ENCODE data around the gene HES3.

DNA sequence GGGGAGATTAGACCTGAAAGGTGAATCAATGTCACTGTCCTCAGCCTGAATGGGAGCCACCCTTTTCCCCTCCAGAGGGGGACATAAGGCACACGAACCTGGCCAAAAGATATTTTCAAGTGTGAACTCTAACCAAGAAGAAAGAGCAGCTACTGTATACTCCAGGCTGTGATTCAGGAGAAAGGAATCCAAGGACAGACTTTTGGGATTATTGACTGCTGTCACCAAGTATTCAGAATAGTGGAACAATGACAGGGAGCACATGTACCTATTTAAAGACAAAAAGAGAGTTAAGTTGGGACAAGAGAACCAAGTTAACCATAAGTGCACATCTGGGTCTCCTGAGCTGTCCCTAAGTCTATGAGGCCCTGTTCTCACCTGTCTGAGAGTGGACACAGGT lies 10.6 kb upstream of the HES3 start:
- no peak for TF ChIP-seq POLR2AphosphoS5 (IDR thresholded peaks at IDR 0.05; ENCODE audit: borderline replicate concordance, low read depth, low read length)
- no peak for TF ChIP-seq EZH2 (IDR thresholded peaks at IDR 0.05)
- no peak for TF ChIP-seq FOXP2 (optimal IDR thresholded peaks at IDR 0.05; ENCODE audit: control extremely low read depth, extremely low read length, insufficient read depth)
